D341Med (cell line): Measurements from ENCODE around the gene TMEM9B.
A peak's percentile ranks its signal among the peaks of the same experiment; 100 is the strongest.

Experiments used
- DNase-seq: peaks from one replicate; pipeline ENCODE4 v3.0.0; 2012; ENCODE audit warnings: low spot score

TMEM9B gene

GRCh38 chr11:8928981-8929615 is 35.1 kb downstream of the TMEM9B start:
- no peak for DNase-seq

- DNase-seq = no peak
These were observed 36.0 kb downstream of the TMEM9B start for GRCh38 chr11:8928205-8928604.

GRCh38 chr11:8927233-8927632 is 37.0 kb downstream of the TMEM9B start:
- no peak for DNase-seq

- no peak for DNase-seq
These were observed 38.0 kb downstream of the TMEM9B start for GRCh38 chr11:8926236-8926635.

GRCh38 chr11:8925711-8926110 is 38.5 kb downstream of the TMEM9B start:
- DNase-seq = no peak

- DNase-seq = no peak
These were observed 41.6 kb downstream of the TMEM9B start for GRCh38 chr11:8922691-8923090.

- DNase-seq = no peak
These were observed 47.0 kb downstream of the TMEM9B start for GRCh38 chr11:8917157-8917825.

GRCh38 chr11:8914661-8915018 is 49.6 kb downstream of the TMEM9B start:
- no peak for DNase-seq

- peak; percentile 70 for DNase-seq
These were observed 50.1 kb downstream of the TMEM9B start for GRCh38 chr11:8913961-8914660.

GRCh38 chr11:8911029-8911823 is 53.0 kb downstream of the TMEM9B start, which contains the start of gene AKIP1:
Gene AKIP1, plus strand, starts transcription at chr11:8911189. Its CDS starts 261 bp downstream, at chr11:8911450.
- peak; percentile 97 for DNase-seq

GRCh38 chr11:8910649-8911026 is 53.6 kb downstream of the TMEM9B start:
- no peak for DNase-seq

GRCh38 chr11:8908099-8908498 is 56.1 kb downstream of the TMEM9B start:
- no peak for DNase-seq

GRCh38 chr11:8907116-8907515 is 57.1 kb downstream of the TMEM9B start:
- DNase-seq = no peak

- DNase-seq = no peak
These were observed 58.6 kb downstream of the TMEM9B start for GRCh38 chr11:8905528-8906165.

- DNase-seq = no peak
These were observed 65.0 kb downstream of the TMEM9B start for GRCh38 chr11:8899119-8899753.
